GM12878 (cell line): ENCODE measurements around the gene VIPR1. TPM values are rescaled to one million over a fixed set of nuclear protein-coding genes. Genes with fewer than 3 reads are reported as not detected.

Experiments
- ATAC-seq: fragments of 200-7000 bp; cut with Tn5 transposase; 3 replicates; pipeline ENCODE4 v1.9.1; 2020; ENCODE audit warnings: mild to moderate bottlenecking, moderate library complexity
- BruUV-seq: library from RNA; stranded (reverse); fragments of 400-500 nt; replicated peaks from 2 replicates; lab custom pipeline; 2021; lab: Mats Ljungman, UMichigan
- CTCF ChIA-PET: fragments of 300-600 bp; sonication (Branson Sonifier 250); formaldehyde crosslinking; extraction: SDS; loops from one replicate; lab custom pipeline; 2021; ENCODE audit warnings: inconsistent platforms; lab: Yijun Ruan, JAX
- POLR2A ChIA-PET: fragments of 350-600 bp; formaldehyde crosslinking; extraction: SDS; loops from one replicate; lab custom pipeline; 2021; ENCODE audit warnings: inconsistent platforms; lab: Charles Lee
- RAD21 ChIA-PET: fragments of 300-600 bp; sonication (Branson Sonifier 250); formaldehyde crosslinking; loops from one replicate; lab custom pipeline; 2023; ENCODE audit warnings: antibody characterized with exemption; ENCODE audit not compliant: unreplicated experiment; lab: Charles Lee
- SMC1A ChIA-PET: fragments of 300-600 bp; sonication (Branson Sonifier 250); formaldehyde crosslinking; loops from one replicate; lab custom pipeline; 2023; ENCODE audit not compliant: unreplicated experiment, uncharacterized antibody; lab: Charles Lee
- DNase-seq: peaks from one replicate; pipeline ENCODE4 v3.0.0-alpha.2; 2011; ENCODE audit warnings: low read depth, low spot score
- FAIRE-seq: peaks from 3 replicates; lab custom pipeline; 2011; peaks lifted over from hg19 to GRCh38; lab: Jason Lieb, UNC
- H2AFZ ChIP-seq: 2 replicates; pipeline ENCODE4 v1.6.0; 2011; ENCODE audit warnings: low read depth, low read length, control low read depth; ENCODE audit not compliant: control insufficient read depth
- H3K27ac ChIP-seq: 2 replicates; pipeline ENCODE4 v1.5.1; 2011; ENCODE audit warnings: control low read depth; ENCODE audit not compliant: control insufficient read depth, insufficient read depth
- H3K27me3 ChIP-seq, 2 experiments: replicated peaks in 1 of 2; 2 replicates each; pipeline versions ENCODE4 v1.6.0 to v1.6.1; 2011; ENCODE audit warnings: low read length in 1 of 2; ENCODE audit not compliant: control insufficient read depth in 2 of 2, insufficient read depth in 2 of 2
- H3K36me3 ChIP-seq, 2 experiments: 2 replicates each; pipeline ENCODE4 v1.5.1; 2011; ENCODE audit warnings: low read length in 1 of 2; ENCODE audit not compliant: control insufficient read depth in 2 of 2, insufficient read depth in 2 of 2
- H3K4me1 ChIP-seq: 2 replicates; pipeline ENCODE4 v1.6.1; 2011; ENCODE audit warnings: mild to moderate bottlenecking, low read length, moderate library complexity, mixed read lengths; ENCODE audit not compliant: control insufficient read depth, insufficient read depth
- H3K4me2 ChIP-seq: 2 replicates; pipeline ENCODE4 v1.6.0; 2011; ENCODE audit warnings: control low read depth; ENCODE audit not compliant: control insufficient read depth, insufficient read depth
- H3K4me3 ChIP-seq: fragments of 200-600 bp; sonication (generic); 2 replicates; pipeline ENCODE4 v1.5.1; 2016
- H3K79me2 ChIP-seq: 2 replicates; pipeline ENCODE4 v1.6.0; 2011; ENCODE audit warnings: low read length; ENCODE audit not compliant: control insufficient read depth, insufficient read depth
- H3K9ac ChIP-seq: 2 replicates; pipeline ENCODE4 v1.8.0; 2011; ENCODE audit warnings: low read length, control low read depth, mixed read lengths; ENCODE audit not compliant: control insufficient read depth, insufficient read depth
- H3K9me3 ChIP-seq: replicated peaks from 3 replicates; pipeline ENCODE4 v1.5.1; 2011; ENCODE audit warnings: mild to moderate bottlenecking, low read length; ENCODE audit not compliant: control insufficient read depth, insufficient read depth
- H4K20me1 ChIP-seq: 2 replicates; pipeline ENCODE4 v1.6.0; 2011; ENCODE audit not compliant: control insufficient read depth, insufficient read depth
- CHD1 ChIP-seq: IDR thresholded peaks from 2 replicates; pipeline ENCODE4 v1.6.1; 2012; ENCODE audit warnings: low read depth, low read length, improper control_type of control experiment
- ETV6 ChIP-seq, 2 experiments: fragments of 450-650 bp in 1 of 2; IDR thresholded peaks in 1 of 2; conservative IDR thresholded peaks in 1 of 2; 2 replicates each; pipeline ENCODE4 v1.6.1; 2014; ENCODE audit warnings: antibody characterized with exemption in 1 of 2, borderline replicate concordance in 1 of 2, low read depth in 1 of 2, mild to moderate bottlenecking in 1 of 2, moderate library complexity in 1 of 2
- NFIC ChIP-seq: IDR thresholded peaks from 2 replicates; pipeline ENCODE4 v1.6.1; 2012; ENCODE audit warnings: low read depth, mild to moderate bottlenecking, inconsistent platforms, low read length, moderate library complexity
- YY1 ChIP-seq: IDR thresholded peaks from 2 replicates; pipeline ENCODE4 v1.6.1; 2011; ENCODE audit warnings: low read depth, mild to moderate bottlenecking, low read length
- ZNF217 ChIP-seq: fragments of 450-650 bp; IDR thresholded peaks from 2 replicates; pipeline ENCODE4 v1.6.1; 2017; ENCODE audit warnings: antibody characterized with exemption, mild to moderate bottlenecking
- ZSCAN29 ChIP-seq: fragments of 450-650 bp; IDR thresholded peaks from 2 replicates; pipeline ENCODE4 v1.6.1; 2017; ENCODE audit warnings: mild to moderate bottlenecking, moderate library complexity
- in situ Hi-C: fragments of 300-500 bp; cut with MboI; formaldehyde crosslinking; loops from 9 replicates; pipeline ENCODE4 v1.14.3; 2018; ENCODE audit warnings: mixed read lengths
- intact Hi-C: fragments of 100-400 bp; cut with micrococcal nuclease; formaldehyde crosslinking; loops from one replicate; pipeline ENCODE4 v1.14.2; 2022; ENCODE audit not compliant: unreplicated experiment
- polyA plus RNA-seq, 11 experiments: library from polyadenylated mRNA; depleted of rRNA in 4 of 11; unstranded in 6 of 11; stranded (reverse) in 5 of 11; fragments of >200 nt; fragmentation: Nextera tagmentation in 4 of 11; fragmentation: Illumina TruSeq in 1 of 11; extraction: Ambion mirVana in 4 of 11; extraction: Trizol in 1 of 11; gene quantifications; 1 replicate in 1 of 11; 2 replicates in 10 of 11; pipeline versions ENCODE4 v1.2.1 to v1.2.3, GENCODE V29; 2011 to 2016; ENCODE audit warnings: inconsistent platforms in 2 of 11, missing spikeins in 2 of 11, low read depth in 1 of 11
- total RNA-seq, 4 experiments: library from RNA; depleted of rRNA in 3 of 4; stranded (reverse); fragments of >200 nt in 3 of 4; fragmentation: Illumina TruSeq in 1 of 4; extraction: Trizol in 1 of 4; gene quantifications; 2 replicates each; pipeline versions ENCODE4 v1.2.1 to v1.2.3, GENCODE V29; 2013 to 2021
- TF ChIP-seq, protein P1 (sequence below): fragments of 450-650 bp; conservative IDR thresholded peaks from 2 replicates; pipeline ENCODE4 v1.6.1; 2017; ENCODE audit warnings: mild to moderate bottlenecking, moderate library complexity
- TF ChIP-seq, protein P2 (sequence below): fragments of 450-650 bp; formaldehyde crosslinking; IDR thresholded peaks from 2 replicates; pipeline ENCODE4 v1.4.0; 2020; ENCODE audit warnings: mild to moderate bottlenecking, moderate library complexity
- TF ChIP-seq, protein P3 (sequence below), 3 experiments: IDR thresholded peaks in 2 of 3; conservative IDR thresholded peaks in 1 of 3; 2 replicates each; pipeline ENCODE4 v1.5.1; 2011; ENCODE audit warnings: low read depth in 3 of 3, low read length in 3 of 3, mild to moderate bottlenecking in 3 of 3, control low read depth in 2 of 3, moderate library complexity in 2 of 3, inconsistent platforms in 1 of 3, mixed read lengths in 1 of 3; ENCODE audit not compliant: control insufficient read depth in 2 of 3, insufficient read depth in 1 of 3; ENCODE audit errors: extremely low read depth in 1 of 3

The VIPR1 gene
- total and polyA plus RNA-seq, 10 of the 15 experiments (the other 5 are each of a cell fraction or from before 2014, with no cell fraction given) = 0.03 to 0.28 (median 0.12) TPM; not detected in 6

DNA sequence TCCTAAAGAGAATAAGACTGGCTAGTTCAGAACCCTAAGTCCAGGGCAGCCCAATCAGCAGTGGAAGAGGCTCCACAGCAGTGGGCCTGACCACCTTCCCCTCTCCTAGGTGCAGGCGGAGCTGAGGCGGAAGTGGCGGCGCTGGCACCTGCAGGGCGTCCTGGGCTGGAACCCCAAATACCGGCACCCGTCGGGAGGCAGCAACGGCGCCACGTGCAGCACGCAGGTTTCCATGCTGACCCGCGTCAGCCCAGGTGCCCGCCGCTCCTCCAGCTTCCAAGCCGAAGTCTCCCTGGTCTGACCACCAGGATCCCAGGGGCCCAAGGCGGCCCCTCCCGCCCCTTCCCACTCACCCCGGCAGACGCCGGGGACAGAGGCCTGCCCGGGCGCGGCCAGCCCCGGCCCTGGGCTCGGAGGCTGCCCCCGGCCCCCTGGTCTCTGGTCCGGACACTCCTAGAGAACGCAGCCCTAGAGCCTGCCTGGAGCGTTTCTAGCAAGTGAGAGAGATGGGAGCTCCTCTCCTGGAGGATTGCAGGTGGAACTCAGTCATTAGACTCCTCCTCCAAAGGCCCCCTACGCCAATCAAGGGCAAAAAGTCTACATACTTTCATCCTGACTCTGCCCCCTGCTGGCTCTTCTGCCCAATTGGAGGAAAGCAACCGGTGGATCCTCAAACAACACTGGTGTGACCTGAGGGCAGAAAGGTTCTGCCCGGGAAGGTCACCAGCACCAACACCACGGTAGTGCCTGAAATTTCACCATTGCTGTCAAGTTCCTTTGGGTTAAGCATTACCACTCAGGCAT, 33.7 kb downstream of the VIPR1 start (continued):
- TF ChIP-seq, protein P1, sequence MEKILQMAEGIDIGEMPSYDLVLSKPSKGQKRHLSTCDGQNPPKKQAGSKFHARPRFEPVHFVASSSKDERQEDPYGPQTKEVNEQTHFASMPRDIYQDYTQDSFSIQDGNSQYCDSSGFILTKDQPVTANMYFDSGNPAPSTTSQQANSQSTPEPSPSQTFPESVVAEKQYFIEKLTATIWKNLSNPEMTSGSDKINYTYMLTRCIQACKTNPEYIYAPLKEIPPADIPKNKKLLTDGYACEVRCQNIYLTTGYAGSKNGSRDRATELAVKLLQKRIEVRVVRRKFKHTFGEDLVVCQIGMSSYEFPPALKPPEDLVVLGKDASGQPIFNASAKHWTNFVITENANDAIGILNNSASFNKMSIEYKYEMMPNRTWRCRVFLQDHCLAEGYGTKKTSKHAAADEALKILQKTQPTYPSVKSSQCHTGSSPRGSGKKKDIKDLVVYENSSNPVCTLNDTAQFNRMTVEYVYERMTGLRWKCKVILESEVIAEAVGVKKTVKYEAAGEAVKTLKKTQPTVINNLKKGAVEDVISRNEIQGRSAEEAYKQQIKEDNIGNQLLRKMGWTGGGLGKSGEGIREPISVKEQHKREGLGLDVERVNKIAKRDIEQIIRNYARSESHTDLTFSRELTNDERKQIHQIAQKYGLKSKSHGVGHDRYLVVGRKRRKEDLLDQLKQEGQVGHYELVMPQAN = no peak

GRCh38 chr3:42537350-42537749, 34.9 kb downstream of the VIPR1 start:
- no peak overlapping the region for H3K4me3 ChIP-seq
- no peaks in the 10 kb centered on the region for H3K9me3 ChIP-seq
- H2AFZ ChIP-seq = no peak overlapping the region
- RAD21 ChIA-PET = interaction anchor here (1.6 kb wide), 1 partner anchor 290 kb away, joined by 4 read pairs; no protein-coding TSS in a partner anchor
- H3K36me3 ChIP-seq = no peaks in the 10 kb centered on the region
- in situ Hi-C loops (loop anchor here (5.0 kb wide), 1 partner anchor 290 kb away; no protein-coding TSS in a partner anchor), intact Hi-C loops (no loop called here)
- no peaks in the 10 kb centered on the region for H3K4me1 ChIP-seq
- H4K20me1 ChIP-seq = no peaks in the 10 kb centered on the region
- ATAC-seq (no peak), FAIRE-seq (no peak), DNase-seq (no peak)
- no peak overlapping the region for H3K27ac ChIP-seq
- no peak overlapping the region for H3K9ac ChIP-seq
- CTCF ChIA-PET = interaction anchor here (1.1 to 4.3 kb wide), 7 partner anchors 10 to 290 kb away, joined by 3 to 31 read pairs (median 4); no protein-coding TSS in a partner anchor
- POLR2A ChIA-PET = no interaction called here
- H3K79me2 ChIP-seq = no peaks in the 10 kb centered on the region
- no peaks in the 10 kb centered on the region for H3K27me3 ChIP-seq
- no TSS peak for BruUV-seq
- SMC1A ChIA-PET = interaction anchor here (1.5 to 2.5 kb wide), 2 partner anchors 9 to 290 kb away, joined by 4 to 14 read pairs; no protein-coding TSS in a partner anchor
- H3K4me2 ChIP-seq = no peak overlapping the region
- TF ChIP-seq YY1 (no peak), ETV6 (conservative IDR thresholded peaks at IDR 0.05 in 1 of 2, IDR thresholded peaks at IDR 0.05 in 1 of 2; ENCODE audit: borderline replicate concordance in 1 of 2, low read depth in 1 of 2) (no peak), ZNF217 (no peak), CHD1 (no peak), ZSCAN29 (no peak), NFIC (no peak)
- TF ChIP-seq, protein P2, sequence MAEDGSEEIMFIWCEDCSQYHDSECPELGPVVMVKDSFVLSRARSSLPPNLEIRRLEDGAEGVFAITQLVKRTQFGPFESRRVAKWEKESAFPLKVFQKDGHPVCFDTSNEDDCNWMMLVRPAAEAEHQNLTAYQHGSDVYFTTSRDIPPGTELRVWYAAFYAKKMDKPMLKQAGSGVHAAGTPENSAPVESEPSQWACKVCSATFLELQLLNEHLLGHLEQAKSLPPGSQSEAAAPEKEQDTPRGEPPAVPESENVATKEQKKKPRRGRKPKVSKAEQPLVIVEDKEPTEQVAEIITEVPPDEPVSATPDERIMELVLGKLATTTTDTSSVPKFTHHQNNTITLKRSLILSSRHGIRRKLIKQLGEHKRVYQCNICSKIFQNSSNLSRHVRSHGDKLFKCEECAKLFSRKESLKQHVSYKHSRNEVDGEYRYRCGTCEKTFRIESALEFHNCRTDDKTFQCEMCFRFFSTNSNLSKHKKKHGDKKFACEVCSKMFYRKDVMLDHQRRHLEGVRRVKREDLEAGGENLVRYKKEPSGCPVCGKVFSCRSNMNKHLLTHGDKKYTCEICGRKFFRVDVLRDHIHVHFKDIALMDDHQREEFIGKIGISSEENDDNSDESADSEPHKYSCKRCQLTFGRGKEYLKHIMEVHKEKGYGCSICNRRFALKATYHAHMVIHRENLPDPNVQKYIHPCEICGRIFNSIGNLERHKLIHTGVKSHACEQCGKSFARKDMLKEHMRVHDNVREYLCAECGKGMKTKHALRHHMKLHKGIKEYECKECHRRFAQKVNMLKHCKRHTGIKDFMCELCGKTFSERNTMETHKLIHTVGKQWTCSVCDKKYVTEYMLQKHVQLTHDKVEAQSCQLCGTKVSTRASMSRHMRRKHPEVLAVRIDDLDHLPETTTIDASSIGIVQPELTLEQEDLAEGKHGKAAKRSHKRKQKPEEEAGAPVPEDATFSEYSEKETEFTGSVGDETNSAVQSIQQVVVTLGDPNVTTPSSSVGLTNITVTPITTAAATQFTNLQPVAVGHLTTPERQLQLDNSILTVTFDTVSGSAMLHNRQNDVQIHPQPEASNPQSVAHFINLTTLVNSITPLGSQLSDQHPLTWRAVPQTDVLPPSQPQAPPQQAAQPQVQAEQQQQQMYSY = no peak
- TF ChIP-seq, protein P3, sequence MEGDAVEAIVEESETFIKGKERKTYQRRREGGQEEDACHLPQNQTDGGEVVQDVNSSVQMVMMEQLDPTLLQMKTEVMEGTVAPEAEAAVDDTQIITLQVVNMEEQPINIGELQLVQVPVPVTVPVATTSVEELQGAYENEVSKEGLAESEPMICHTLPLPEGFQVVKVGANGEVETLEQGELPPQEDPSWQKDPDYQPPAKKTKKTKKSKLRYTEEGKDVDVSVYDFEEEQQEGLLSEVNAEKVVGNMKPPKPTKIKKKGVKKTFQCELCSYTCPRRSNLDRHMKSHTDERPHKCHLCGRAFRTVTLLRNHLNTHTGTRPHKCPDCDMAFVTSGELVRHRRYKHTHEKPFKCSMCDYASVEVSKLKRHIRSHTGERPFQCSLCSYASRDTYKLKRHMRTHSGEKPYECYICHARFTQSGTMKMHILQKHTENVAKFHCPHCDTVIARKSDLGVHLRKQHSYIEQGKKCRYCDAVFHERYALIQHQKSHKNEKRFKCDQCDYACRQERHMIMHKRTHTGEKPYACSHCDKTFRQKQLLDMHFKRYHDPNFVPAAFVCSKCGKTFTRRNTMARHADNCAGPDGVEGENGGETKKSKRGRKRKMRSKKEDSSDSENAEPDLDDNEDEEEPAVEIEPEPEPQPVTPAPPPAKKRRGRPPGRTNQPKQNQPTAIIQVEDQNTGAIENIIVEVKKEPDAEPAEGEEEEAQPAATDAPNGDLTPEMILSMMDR (IDR thresholded peaks at IDR 0.05 in 2 of 3, conservative IDR thresholded peaks at IDR 0.05 in 1 of 3; ENCODE audit: control insufficient read depth in 2 of 3, extremely low read depth in 1 of 3, insufficient read depth in 1 of 3, low read depth in 3 of 3, low read length in 3 of 3) = no peak
